ENCODE results near the gene RNF20.

The RNF20 gene

GRCh38 chr9:101486693-101487442 is 46.8 kb upstream of the RNF20 start:
- DNase-seq (ENCODE audit: low read depth in 1 of 2, low spot score in 1 of 2) = no peak
- no peak overlapping the region for H3K4me3 ChIP-seq (replicated peaks; ENCODE audit: insufficient read depth, low read length)
- H3K27me3 ChIP-seq (ENCODE audit: insufficient read depth, poor library complexity, severe bottlenecking) = peaks cover 38% of the 10 kb centered on the region
- TF ChIP-seq REST (IDR thresholded peaks at IDR 0.05; ENCODE audit: insufficient replicate concordance, low read depth) (no peak), CTCF (IDR thresholded peaks at IDR 0.05; ENCODE audit: insufficient read depth, low read length) (no peak), GABPA (IDR thresholded peaks at IDR 0.05; ENCODE audit: low read depth) (no peak), SPI1 (IDR thresholded peaks at IDR 0.05; ENCODE audit: borderline replicate concordance, low read depth) (no peak), POLR2AphosphoS5 (IDR thresholded peaks at IDR 0.05; ENCODE audit: low read depth) (no peak)
- H3K27ac ChIP-seq (replicated peaks) = no peak overlapping the region

GRCh38 chr9:101487443-101487840 is 46.2 kb upstream of the RNF20 start:
- Histone ChIP-seq H3K27me3 (ENCODE audit: insufficient read depth, poor library complexity, severe bottlenecking) (peaks cover 38% of the 10 kb centered on the region), H3K27ac (replicated peaks) (no peak overlapping the region), H3K4me3 (replicated peaks; ENCODE audit: insufficient read depth, low read length) (no peak overlapping the region)
- no peak for TF ChIP-seq REST (IDR thresholded peaks at IDR 0.05; ENCODE audit: insufficient replicate concordance, low read depth)
- no peak for TF ChIP-seq GABPA (IDR thresholded peaks at IDR 0.05; ENCODE audit: low read depth)
- no peak for TF ChIP-seq CTCF (IDR thresholded peaks at IDR 0.05; ENCODE audit: insufficient read depth, low read length)
- no peak for TF ChIP-seq POLR2AphosphoS5 (IDR thresholded peaks at IDR 0.05; ENCODE audit: low read depth)
- TF ChIP-seq SPI1 (IDR thresholded peaks at IDR 0.05; ENCODE audit: borderline replicate concordance, low read depth) = no peak
- DNase-seq (ENCODE audit: low read depth in 1 of 2, low spot score in 1 of 2) = no peak

- no peak for DNase-seq (ENCODE audit: low read depth in 1 of 2, low spot score in 1 of 2)
- no peak overlapping the region for H3K4me3 ChIP-seq (replicated peaks; ENCODE audit: insufficient read depth, low read length)
Observed at GRCh38 chr9:101495810-101496209, 37.8 kb upstream of the RNF20 start.

More at GRCh38 chr9:101495810-101496209, 37.8 kb upstream of the RNF20 start:
- Histone ChIP-seq H3K27ac (replicated peaks) (no peak overlapping the region), H3K27me3 (ENCODE audit: insufficient read depth, poor library complexity, severe bottlenecking) (no peaks in the 10 kb centered on the region)
- TF ChIP-seq POLR2AphosphoS5 (IDR thresholded peaks at IDR 0.05; ENCODE audit: low read depth) (no peak), GABPA (IDR thresholded peaks at IDR 0.05; ENCODE audit: low read depth) (no peak), SPI1 (IDR thresholded peaks at IDR 0.05; ENCODE audit: borderline replicate concordance, low read depth) (no peak), CTCF (IDR thresholded peaks at IDR 0.05; ENCODE audit: insufficient read depth, low read length) (no peak), REST (IDR thresholded peaks at IDR 0.05; ENCODE audit: insufficient replicate concordance, low read depth) (no peak)
